Mucosa of descending colon (tissue), 3 donors: ENCODE data around the gene APH1B. TPM values are rescaled to one million over a fixed set of nuclear protein-coding genes. Genes with fewer than 3 reads are reported as not detected.

ENCODE experiments used
- ATAC-seq: fragments of 200-7000 bp; cut with Tn5 transposase; one replicate; pipeline ENCODE4 v1.9.1; 2020; ENCODE audit warnings: mild to moderate bottlenecking, moderate library complexity
- DNase-seq, 3 donors: peaks; one replicate each; pipeline ENCODE4 v3.0.0-alpha.2; 2020
- H3K36me3 ChIP-seq: fragments of 200-600 bp; one replicate; pipeline ENCODE4 v1.8.0; 2021; ENCODE audit warnings: low read depth, mild to moderate bottlenecking
- H3K4me1 ChIP-seq: fragments of 200-600 bp; one replicate; pipeline ENCODE4 v1.8.0; 2021; ENCODE audit warnings: low read depth, mild to moderate bottlenecking
- H3K4me3 ChIP-seq: fragments of 200-600 bp; one replicate; pipeline ENCODE4 v1.8.0; 2021; ENCODE audit warnings: mild to moderate bottlenecking
- H3K9me3 ChIP-seq: fragments of 200-600 bp; one replicate; pipeline ENCODE4 v1.8.0; 2021; ENCODE audit warnings: mild to moderate bottlenecking
- intact Hi-C, 2 donors: fragments of 100-400 bp; cut with DNase I in 1 of 2; cut with micrococcal nuclease in 1 of 2; formaldehyde crosslinking; loops; one replicate each; pipeline versions ENCODE4 v1.11.0 to v1.11.1; 2022; cut with DNase I, micrococcal nuclease
- total RNA-seq, 3 donors: library from RNA; stranded (reverse); fragmentation: NEBNext Ultra II Directional in 2 of 3; extraction: Animal tissue kit (Norgen Biotek cat#: 25700) in 2 of 3; gene quantifications; one replicate each; pipeline versions ENCODE4 v1.2.1 to v1.2.4, GENCODE V29; 2021 to 2023
- TF ChIP-seq, protein P1 (sequence below): fragments of 200-600 bp; IDR thresholded peaks from one replicate; pipeline ENCODE4 v1.8.0; 2022; ENCODE audit warnings: antibody characterized with exemption, mild to moderate bottlenecking
- donor health status: DM: no; HTN: no; CAD: no; lungs with moderate emphysema.
- donor health status: DM: no; HTN: no; CAD: no.
- donor health status: DM: no; HTN: yes; CAD: no.

Gene APH1B
- total RNA-seq, 3 donors from 2014 or later: 6.1 to 12.7 (median 11.4) TPM

GRCh38 chr15:63323798-63324563 lies 46.6 kb downstream of the APH1B start:
- Histone ChIP-seq H3K4me3 (no peak overlapping the region), H3K4me1 (no peaks in the 10 kb centered on the region), H3K36me3 (no peaks in the 10 kb centered on the region), H3K9me3 (no peaks in the 10 kb centered on the region)
- intact Hi-C loops: no loop called here
- ATAC-seq (no peak), DNase-seq (no peak)
- TF ChIP-seq, protein P1, sequence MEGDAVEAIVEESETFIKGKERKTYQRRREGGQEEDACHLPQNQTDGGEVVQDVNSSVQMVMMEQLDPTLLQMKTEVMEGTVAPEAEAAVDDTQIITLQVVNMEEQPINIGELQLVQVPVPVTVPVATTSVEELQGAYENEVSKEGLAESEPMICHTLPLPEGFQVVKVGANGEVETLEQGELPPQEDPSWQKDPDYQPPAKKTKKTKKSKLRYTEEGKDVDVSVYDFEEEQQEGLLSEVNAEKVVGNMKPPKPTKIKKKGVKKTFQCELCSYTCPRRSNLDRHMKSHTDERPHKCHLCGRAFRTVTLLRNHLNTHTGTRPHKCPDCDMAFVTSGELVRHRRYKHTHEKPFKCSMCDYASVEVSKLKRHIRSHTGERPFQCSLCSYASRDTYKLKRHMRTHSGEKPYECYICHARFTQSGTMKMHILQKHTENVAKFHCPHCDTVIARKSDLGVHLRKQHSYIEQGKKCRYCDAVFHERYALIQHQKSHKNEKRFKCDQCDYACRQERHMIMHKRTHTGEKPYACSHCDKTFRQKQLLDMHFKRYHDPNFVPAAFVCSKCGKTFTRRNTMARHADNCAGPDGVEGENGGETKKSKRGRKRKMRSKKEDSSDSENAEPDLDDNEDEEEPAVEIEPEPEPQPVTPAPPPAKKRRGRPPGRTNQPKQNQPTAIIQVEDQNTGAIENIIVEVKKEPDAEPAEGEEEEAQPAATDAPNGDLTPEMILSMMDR: no peak

GRCh38 chr15:63324770-63325169 lies 47.4 kb downstream of the APH1B start:
- H3K36me3 ChIP-seq: no peaks in the 10 kb centered on the region
- no peak for DNase-seq
- H3K9me3 ChIP-seq: no peaks in the 10 kb centered on the region
- intact Hi-C loops: no loop called here
- ATAC-seq: no peak
- TF ChIP-seq, protein P1: no peak
- no peak overlapping the region for H3K4me3 ChIP-seq
- H3K4me1 ChIP-seq: no peaks in the 10 kb centered on the region

- no peak for ATAC-seq
- Histone ChIP-seq H3K36me3 (no peaks in the 10 kb centered on the region), H3K9me3 (no peaks in the 10 kb centered on the region), H3K4me1 (no peaks in the 10 kb centered on the region), H3K4me3 (no peak overlapping the region)
- no peak for DNase-seq
- TF ChIP-seq, protein P1: no peak
- intact Hi-C loops: no loop called here
Observed at GRCh38 chr15:63327648-63328421, 50.4 kb downstream of the APH1B start.

DNA sequence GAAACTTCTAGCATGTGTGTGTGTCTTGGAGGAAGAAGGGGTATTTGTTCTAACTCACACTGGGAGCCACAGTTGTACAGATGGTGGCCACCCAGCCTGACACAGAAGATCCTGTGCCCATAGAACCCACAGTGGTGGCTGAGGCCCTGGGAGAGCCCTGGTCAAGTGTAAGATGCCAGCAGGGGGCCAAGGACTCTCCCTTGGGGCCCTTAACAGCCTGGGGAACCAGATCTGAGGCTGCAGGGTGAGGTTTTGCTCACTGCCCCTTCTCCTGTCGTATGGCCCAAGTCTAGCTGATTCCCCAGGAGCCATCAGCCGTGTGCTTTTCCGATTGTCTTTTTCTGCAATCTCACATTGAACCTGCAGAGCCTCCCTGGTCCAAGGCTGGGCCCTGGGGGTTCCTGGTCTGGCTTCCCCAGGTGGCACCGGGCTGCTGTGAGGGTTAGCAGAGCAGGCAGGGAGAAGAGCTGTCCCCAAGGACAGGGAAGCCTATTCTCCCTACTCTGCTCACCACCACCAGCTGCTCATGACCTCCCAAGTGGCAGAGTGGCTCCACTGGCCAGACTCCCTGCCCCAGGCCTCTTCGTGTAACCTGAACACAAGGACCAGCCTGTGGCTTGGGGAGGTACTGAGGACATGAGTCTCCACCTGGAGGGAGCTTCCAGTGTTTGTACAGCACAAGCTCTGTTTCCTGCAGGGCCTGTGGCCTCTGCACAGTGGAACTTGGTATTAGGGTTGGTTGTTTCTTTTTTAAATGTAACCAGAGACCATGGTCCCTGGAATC lies 52.4 kb downstream of the APH1B start:
- TF ChIP-seq, protein P1: no peak
- H3K4me3 ChIP-seq: no peak overlapping the region
- DNase-seq (no peak), ATAC-seq (peak; percentile 8)
- intact Hi-C loops: no loop called here
- no peaks in the 10 kb centered on the region for H3K36me3 ChIP-seq
- no peaks in the 10 kb centered on the region for H3K4me1 ChIP-seq
- H3K9me3 ChIP-seq: no peaks in the 10 kb centered on the region

GRCh38 chr15:63330926-63331325 lies 53.5 kb downstream of the APH1B start:
- Histone ChIP-seq H3K4me3 (no peak overlapping the region), H3K36me3 (no peaks in the 10 kb centered on the region), H3K9me3 (no peaks in the 10 kb centered on the region), H3K4me1 (no peaks in the 10 kb centered on the region)
- ATAC-seq (no peak), DNase-seq (no peak)
- TF ChIP-seq, protein P1: no peak
- intact Hi-C loops: no loop called here
